Memory B cell (primary cell): Measurements from ENCODE around the gene RUNX2.
"Not testable (repeated sequence)": the region's sequence is repeated elsewhere in the genome, so short reads cannot be mapped to it uniquely, and the experiment has no call there.

Experiments
- ATAC-seq: fragments of 150-1000 bp; cut with Tn5 transposase; 2 replicates; pipeline ENCODE4 v1.10.0; 2021; ENCODE audit warnings: low read depth, mild to moderate bottlenecking, moderate library complexity
- DNase-seq, 2 donors: peaks; one replicate each; pipeline ENCODE4 v3.0.0; 2022; ENCODE audit warnings: low spot score in 2 of 2
- H3K27ac Mint-ChIP-seq: one replicate; pipeline ENCODE4 v1.8.0; 2022; ENCODE audit warnings: mild to moderate bottlenecking, moderate library complexity, mixed read lengths
- H3K27me3 Mint-ChIP-seq: one replicate; pipeline ENCODE4 v1.8.0; 2022; ENCODE audit warnings: mixed read lengths
- H3K36me3 Mint-ChIP-seq: one replicate; pipeline ENCODE4 v1.8.0; 2022; ENCODE audit warnings: mild to moderate bottlenecking, mixed read lengths
- H3K4me1 Mint-ChIP-seq: one replicate; pipeline ENCODE4 v1.8.0; 2022; ENCODE audit warnings: mixed read lengths
- H3K4me3 Mint-ChIP-seq: one replicate; pipeline ENCODE4 v1.8.0; 2022; ENCODE audit warnings: mild to moderate bottlenecking, moderate library complexity, mixed read lengths
- H3K9me3 Mint-ChIP-seq: one replicate; pipeline ENCODE4 v1.8.0; 2022; ENCODE audit warnings: mixed read lengths

The RUNX2 gene

DNA sequence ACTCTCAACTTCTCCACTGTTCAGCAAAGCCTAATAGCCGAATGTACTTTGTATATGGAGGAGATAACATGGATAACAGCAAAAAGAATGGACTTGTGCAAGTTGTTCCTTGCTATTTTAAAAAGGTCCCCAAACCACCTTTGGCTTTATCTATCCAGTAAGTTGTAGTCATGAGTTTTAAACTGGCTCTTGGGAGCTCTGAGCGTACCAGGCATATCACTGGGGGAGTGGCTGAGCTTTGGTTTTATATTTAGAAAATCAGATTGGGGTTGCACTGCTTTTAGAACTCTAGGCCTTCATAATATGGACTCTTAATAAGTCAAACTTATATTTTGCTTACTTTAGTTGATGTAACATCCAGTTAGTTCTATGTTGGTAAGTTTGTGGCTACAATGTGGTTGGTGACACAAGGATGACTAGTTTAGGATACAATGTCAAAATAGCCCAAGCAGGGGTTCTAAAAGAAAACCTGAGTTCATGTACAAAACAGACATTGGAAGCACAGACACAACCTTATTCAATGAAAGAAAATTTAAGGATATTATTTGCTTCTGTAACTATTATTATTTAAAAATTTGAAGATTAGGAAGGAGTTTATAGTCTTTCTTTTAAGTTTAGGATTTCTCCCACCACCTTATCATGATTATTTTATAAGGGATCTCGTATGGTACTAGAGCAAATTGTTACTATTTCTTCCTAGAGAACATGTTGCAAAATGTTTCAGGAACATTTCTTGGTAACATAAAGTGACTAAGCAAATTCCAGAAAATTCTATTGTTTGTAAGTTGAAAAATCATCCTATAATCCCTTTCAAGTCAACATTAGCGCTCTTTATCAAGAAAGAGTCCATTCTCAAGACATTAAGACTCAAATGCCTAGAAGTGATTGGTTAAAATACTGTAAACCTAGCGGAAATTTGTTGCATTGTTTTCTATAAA lies 215.4 kb downstream of the RUNX2 start:
- H3K27ac Mint-ChIP-seq = no peak overlapping the region
- H3K36me3 Mint-ChIP-seq = no peaks in the 10 kb centered on the region
- ATAC-seq (no peak), DNase-seq (no peak)
- H3K4me1 Mint-ChIP-seq = peaks cover 6% of the 10 kb centered on the region
- H3K9me3 Mint-ChIP-seq = no peaks in the 10 kb centered on the region
- no peak overlapping the region for H3K4me3 Mint-ChIP-seq
- peaks cover 1% of the 10 kb centered on the region for H3K27me3 Mint-ChIP-seq

DNA sequence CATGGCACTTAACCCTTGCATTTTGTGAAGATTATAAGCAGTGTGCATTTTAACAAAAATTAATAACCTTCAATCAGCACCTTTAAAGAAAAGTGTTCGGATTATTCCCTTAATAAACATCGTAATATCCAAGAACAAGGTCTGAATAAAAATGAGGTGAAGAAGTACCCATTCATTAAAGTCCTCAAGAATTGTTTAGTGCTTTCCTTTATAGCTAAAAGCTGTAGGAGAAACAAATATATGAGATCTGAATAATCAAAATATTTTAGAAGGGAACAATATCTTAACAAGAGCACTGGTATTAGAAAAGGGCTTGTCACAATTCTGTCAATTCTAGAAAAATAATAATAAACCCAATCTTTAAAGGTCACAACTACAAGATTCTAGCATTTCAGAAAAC lies 217.3 kb downstream of the RUNX2 start:
- DNase-seq = no peak
- ATAC-seq = no peak
- Mint-ChIP-seq H3K36me3 (no peaks in the 10 kb centered on the region), H3K9me3 (no peaks in the 10 kb centered on the region), H3K27me3 (peaks cover 1% of the 10 kb centered on the region), H3K4me1 (peaks cover 13% of the 10 kb centered on the region), H3K27ac (no peak overlapping the region), H3K4me3 (no peak overlapping the region)

DNA sequence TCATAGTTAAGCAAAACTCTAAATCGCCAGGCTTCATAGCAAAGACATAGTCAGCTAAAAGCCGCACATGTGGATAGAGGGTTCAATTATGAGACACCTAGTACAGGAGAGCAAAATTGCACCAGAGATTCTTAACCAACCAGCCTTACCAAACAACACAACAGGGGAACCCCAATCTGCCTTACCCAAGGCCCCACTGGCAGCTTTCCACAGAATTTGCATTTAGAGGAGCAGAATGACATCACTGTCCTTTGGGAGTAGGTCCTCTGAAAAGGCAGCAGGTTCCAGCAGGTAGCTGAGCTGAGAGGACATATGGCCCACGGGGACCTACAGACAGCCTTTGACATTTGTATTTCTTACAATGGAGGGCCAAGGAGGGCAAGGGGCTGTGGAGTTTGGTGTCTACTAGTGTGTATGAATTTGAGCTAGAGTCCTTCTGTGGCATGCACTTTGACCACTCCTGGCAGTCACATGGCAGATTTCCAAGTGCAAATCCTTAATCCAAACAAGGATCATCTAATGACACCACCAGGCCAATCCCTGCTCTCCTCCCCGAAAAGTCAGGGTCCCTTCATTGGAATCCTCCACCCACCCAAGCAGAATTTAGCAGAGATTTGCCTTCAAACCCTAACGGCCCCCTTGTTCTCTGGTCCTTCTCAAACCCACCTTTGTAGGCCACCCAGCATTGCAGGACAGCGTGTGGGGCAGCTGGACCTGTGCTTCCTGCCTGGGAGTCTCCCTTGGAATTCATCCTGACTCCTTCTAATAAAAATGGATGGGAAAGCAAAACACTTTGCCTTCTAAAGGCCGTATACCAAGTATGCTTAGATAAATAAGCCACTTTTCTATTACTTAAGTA lies 220.8 kb downstream of the RUNX2 start:
- peak; percentile 99 for ATAC-seq
- no peak overlapping the region for H3K4me3 Mint-ChIP-seq
- peak overlapping the region; percentile 62 for H3K27ac Mint-ChIP-seq
- no peaks in the 10 kb centered on the region for H3K9me3 Mint-ChIP-seq
- peaks cover 15% of the 10 kb centered on the region for H3K4me1 Mint-ChIP-seq
- DNase-seq = peak in 1 of 2 donors; percentile 48
- H3K36me3 Mint-ChIP-seq = no peaks in the 10 kb centered on the region
- H3K27me3 Mint-ChIP-seq = peaks cover 7% of the 10 kb centered on the region

DNA sequence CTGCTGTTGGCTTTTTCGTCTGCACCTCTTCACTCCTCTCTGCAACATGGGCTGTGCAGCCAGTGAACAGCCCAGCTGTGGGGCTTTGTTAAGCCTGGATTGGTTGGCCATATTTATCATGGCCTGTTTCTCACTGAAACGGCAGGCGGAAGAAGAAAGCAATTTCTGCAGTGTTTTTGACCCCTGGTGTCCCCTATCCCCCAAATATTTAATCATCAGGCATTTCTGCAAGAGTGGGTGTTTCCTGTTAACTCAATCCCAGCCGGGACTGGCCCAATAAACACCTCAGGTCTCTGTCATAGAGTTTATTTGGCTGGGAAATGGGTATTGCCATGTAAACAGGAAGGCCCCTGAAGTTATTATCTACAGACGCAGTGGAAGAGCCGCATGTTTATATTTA lies 224.4 kb downstream of the RUNX2 start:
- no peak for DNase-seq
- no peak for ATAC-seq
- H3K4me1 Mint-ChIP-seq = peaks cover 18% of the 10 kb centered on the region
- H3K36me3 Mint-ChIP-seq = no peaks in the 10 kb centered on the region
- H3K4me3 Mint-ChIP-seq = no peak overlapping the region
- H3K9me3 Mint-ChIP-seq = no peaks in the 10 kb centered on the region
- H3K27ac Mint-ChIP-seq = no peak overlapping the region
- peaks cover 14% of the 10 kb centered on the region for H3K27me3 Mint-ChIP-seq

DNA sequence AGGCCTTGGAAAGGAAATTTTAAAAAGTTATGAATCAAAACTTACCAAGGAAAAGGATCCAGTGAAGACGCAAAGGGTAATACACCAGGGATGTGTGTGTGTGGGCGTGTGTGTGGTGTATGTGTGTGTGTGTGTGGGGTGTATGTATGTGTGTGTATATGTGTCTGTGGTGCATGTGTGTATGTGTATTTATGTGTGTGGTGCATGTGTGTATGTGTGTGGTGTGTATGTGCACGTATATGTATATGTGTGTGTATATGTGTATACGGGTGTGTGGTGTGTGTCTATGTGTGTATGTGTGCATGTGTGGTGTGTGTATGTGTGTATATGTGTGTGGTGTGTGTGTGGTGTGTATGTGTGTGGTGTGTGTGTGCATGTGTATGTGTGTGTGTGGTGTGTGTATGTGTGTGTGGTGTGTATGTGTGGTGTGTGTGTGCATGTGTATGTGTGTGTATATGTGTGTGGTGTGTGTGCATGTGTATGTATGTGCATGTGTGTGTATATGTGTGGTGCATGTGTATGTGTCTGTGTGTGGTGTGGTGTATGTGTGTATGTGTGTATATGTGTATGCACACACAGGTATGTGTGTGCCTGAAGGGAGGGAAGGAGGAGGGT lies 225.7 kb downstream of the RUNX2 start:
- Mint-ChIP-seq H3K4me1 (peaks cover 10% of the 10 kb centered on the region), H3K4me3 (no peak overlapping the region), H3K27ac (no peak overlapping the region), H3K27me3 (peaks cover 13% of the 10 kb centered on the region), H3K9me3 (no peaks in the 10 kb centered on the region), H3K36me3 (no peaks in the 10 kb centered on the region)
- ATAC-seq (no peak), DNase-seq (no peak)

DNA sequence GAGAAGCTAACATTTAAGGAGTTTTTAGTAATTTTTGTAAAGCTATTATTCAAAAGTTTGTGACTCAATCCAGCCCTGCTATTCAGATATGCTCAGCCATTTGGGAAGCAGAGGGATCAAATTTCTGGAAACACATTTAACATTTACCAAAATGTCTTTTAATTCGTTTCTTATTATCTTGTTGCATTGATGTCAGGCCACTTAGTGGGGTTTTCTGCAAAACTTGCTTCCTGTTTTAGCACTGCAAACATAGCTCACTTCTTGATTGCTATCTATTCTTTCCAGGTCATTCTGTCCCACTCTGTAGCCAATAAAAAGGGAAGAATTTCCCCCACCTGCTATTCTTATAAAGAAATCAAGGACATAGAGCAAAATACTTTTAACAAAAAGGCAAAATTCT lies 226.5 kb downstream of the RUNX2 start:
- DNase-seq (no peak), ATAC-seq (no peak)
- Mint-ChIP-seq H3K27ac (no peak overlapping the region), H3K27me3 (peaks cover 13% of the 10 kb centered on the region), H3K36me3 (no peaks in the 10 kb centered on the region), H3K4me3 (no peak overlapping the region), H3K4me1 (peaks cover 10% of the 10 kb centered on the region), H3K9me3 (no peaks in the 10 kb centered on the region)

DNA sequence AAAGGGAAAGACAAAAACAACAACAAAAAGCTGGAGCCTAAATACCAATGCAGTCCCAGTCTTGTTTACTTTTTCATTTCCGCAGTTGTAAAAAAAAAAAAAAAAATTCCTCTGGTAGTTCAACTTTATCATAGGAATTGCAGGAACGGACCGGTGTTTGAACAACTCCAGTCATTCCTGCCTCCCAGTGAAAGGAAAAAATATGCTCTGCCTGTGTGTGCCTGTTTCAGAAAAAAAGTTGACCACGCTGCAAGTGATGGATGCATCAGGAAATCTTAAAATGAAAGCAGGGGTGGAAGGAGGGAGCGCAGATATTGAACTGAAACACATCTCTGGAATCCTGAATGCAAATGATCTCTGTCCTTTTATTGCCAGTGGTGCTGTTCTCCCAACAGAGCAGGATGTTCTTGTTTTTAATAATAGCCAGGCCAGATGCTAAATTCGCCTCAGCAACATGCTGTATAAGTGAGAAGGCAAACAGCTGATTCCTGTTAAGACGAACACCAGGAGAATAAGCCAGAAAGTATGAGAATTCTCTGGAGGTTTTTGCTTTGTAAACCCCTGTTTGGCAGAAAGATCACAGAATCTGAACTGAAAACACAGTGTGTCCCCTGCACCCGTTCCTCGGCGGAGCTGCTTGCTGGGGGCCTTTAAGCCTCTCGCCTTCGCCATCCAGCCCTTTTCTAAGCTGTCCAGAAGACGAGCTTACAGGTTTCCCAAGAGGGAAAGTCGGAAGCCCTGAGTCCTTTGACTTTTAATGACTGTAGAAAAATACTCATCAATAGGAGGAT lies 228.0 kb downstream of the RUNX2 start:
- peaks cover 10% of the 10 kb centered on the region for H3K4me1 Mint-ChIP-seq
- no peaks in the 10 kb centered on the region for H3K9me3 Mint-ChIP-seq
- no peak overlapping the region for H3K27ac Mint-ChIP-seq
- DNase-seq (no peak), ATAC-seq (no peak)
- H3K36me3 Mint-ChIP-seq = no peaks in the 10 kb centered on the region
- H3K27me3 Mint-ChIP-seq = peaks cover 14% of the 10 kb centered on the region
- no peak overlapping the region for H3K4me3 Mint-ChIP-seq

DNA sequence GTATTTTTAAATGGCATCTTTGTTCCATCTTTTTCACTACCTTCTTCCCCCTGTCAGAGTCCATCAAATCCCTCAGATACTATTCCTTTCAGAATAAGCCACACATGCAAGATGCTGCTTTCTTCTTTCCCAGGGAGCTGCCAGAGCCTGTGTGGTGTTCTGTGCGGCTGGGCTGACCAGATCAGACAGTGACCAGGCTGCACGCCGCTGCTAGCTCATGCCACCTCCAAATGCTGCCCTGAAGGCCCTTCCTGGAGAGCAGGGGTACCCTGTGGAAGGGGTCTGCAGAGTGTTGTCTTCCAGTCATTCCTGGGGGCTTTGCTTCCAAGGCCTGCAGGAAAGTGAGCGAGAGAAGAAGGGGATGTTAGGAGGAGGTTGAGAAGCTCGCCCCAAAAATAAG lies 228.7 kb downstream of the RUNX2 start:
- Mint-ChIP-seq H3K27ac (no peak overlapping the region), H3K36me3 (no peaks in the 10 kb centered on the region), H3K4me3 (no peak overlapping the region), H3K9me3 (no peaks in the 10 kb centered on the region), H3K27me3 (peaks cover 14% of the 10 kb centered on the region), H3K4me1 (peaks cover 10% of the 10 kb centered on the region)
- no peak for DNase-seq
- ATAC-seq = no peak

DNA sequence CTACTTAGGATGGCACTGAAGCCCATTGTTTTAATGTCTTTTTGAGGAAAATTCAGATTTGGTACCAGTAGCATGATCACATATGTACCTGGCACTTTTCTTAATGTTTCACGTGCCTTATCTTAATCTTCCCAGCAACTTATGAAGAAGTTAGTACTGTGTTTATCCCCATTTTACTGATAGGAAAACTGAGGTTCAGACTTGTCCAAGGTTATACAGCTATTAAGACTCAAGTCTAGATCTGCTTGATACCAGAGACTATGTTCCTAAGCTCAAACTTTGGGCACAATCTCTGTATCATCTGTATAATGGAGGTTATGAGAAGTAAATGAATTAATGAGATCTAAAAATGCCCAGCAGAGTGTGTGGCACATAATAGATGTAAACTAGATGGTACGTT lies 229.3 kb downstream of the RUNX2 start:
- H3K27me3 Mint-ChIP-seq = peaks cover 12% of the 10 kb centered on the region
- no peak for ATAC-seq
- H3K27ac Mint-ChIP-seq = no peak overlapping the region
- H3K9me3 Mint-ChIP-seq = no peaks in the 10 kb centered on the region
- peaks cover 10% of the 10 kb centered on the region for H3K4me1 Mint-ChIP-seq
- no peak overlapping the region for H3K4me3 Mint-ChIP-seq
- H3K36me3 Mint-ChIP-seq = no peaks in the 10 kb centered on the region
- no peak for DNase-seq

DNA sequence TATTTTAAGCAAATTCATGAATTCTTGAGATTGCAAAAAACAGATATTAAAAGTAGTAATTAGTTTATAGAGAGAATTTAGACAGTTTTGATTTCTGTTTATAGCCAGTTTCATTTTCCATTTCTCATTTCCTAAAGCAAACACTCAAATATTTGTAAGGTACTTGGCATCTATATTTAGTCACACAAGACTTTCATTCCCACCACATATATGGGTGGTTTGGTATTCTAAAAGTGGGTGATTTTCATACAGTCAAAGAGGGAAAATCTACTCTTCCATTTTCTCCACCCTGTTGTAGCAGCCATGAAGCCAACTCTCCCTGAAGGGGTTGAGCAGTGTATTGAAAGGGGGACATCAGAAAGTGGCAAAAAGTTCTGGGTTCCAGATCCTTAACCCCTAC lies 230.7 kb downstream of the RUNX2 start:
- H3K27me3 Mint-ChIP-seq = peaks cover 9% of the 10 kb centered on the region
- DNase-seq (no peak), ATAC-seq (no peak)
- no peak overlapping the region for H3K27ac Mint-ChIP-seq
- no peaks in the 10 kb centered on the region for H3K9me3 Mint-ChIP-seq
- H3K36me3 Mint-ChIP-seq = no peaks in the 10 kb centered on the region
- H3K4me3 Mint-ChIP-seq = no peak overlapping the region
- peaks cover 8% of the 10 kb centered on the region for H3K4me1 Mint-ChIP-seq

DNA sequence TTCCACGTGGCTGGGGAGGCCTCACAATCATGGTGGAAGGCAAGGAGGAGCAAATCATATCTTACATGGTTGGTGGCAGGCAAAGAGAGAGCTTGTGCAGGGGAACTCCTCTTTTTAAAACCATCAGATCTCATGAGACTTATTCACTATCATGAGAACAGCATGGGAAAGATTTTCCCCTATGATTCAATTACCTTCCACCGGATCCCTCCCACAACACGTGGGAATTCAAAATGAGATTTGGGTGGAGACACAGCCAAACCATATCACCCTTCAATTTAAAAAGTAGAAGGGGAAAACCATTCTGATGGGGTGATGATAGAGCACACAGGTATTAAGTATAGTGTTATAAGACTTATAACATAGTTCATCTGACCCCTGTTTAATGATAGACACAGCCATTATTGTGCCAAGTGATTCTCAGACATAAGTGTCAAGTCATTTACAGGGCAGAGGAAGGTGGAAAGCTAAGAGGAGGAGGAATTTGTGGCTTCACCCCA lies 232.2 kb downstream of the RUNX2 start:
- H3K27me3 Mint-ChIP-seq, H3K4me1 Mint-ChIP-seq, ATAC-seq, H3K9me3 Mint-ChIP-seq, H3K36me3 Mint-ChIP-seq, H3K4me3 Mint-ChIP-seq, DNase-seq, H3K27ac Mint-ChIP-seq: not testable (repeated sequence)

DNA sequence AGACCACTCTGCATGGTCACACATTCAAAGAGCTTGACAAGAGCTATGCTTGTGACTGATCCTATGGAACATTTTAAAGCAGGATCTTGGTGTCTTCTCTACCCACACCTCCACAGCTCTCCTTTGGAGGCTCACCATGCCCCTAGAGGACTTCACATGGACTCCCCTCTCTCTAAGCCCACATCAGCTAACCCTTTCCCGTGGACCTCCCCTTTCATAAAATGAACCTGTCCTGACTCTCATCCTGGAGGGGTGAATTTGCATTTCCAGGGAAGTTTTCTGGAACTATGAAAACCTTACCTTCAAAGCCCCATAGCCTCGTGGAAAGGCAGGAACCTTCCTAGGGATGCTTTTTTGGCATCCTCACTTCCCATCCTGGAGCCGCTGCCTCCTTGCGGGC lies 234.0 kb downstream of the RUNX2 start:
- peaks cover 4% of the 10 kb centered on the region for H3K4me1 Mint-ChIP-seq
- peaks cover 6% of the 10 kb centered on the region for H3K27me3 Mint-ChIP-seq
- no peaks in the 10 kb centered on the region for H3K9me3 Mint-ChIP-seq
- H3K36me3 Mint-ChIP-seq = no peaks in the 10 kb centered on the region
- H3K27ac Mint-ChIP-seq = no peak overlapping the region
- DNase-seq (no peak), ATAC-seq (no peak)
- no peak overlapping the region for H3K4me3 Mint-ChIP-seq

DNA sequence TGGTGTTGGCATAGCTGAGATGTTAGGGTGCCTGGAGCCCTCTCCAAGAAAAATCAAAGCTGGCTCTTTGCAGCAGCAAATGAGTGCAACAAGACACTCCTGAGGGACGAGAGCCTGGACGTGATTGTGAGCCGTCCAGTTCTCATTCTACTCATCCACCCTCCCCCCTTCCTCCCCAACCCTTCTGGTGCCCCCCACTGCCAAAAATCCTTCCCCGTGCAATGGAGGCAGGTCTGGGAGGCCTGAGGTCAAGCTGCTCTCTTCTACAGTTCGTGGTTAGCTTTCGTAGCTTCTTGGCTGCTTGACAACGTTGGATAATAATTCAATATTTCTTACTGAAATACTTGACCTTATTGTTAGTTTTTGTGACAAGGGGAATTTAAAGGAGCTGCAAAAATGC lies 234.9 kb downstream of the RUNX2 start:
- Mint-ChIP-seq H3K36me3 (no peaks in the 10 kb centered on the region), H3K27me3 (peaks cover 3% of the 10 kb centered on the region), H3K4me3 (no peak overlapping the region), H3K9me3 (no peaks in the 10 kb centered on the region), H3K27ac (no peak overlapping the region), H3K4me1 (peaks cover 4% of the 10 kb centered on the region)
- no peak for ATAC-seq
- DNase-seq = no peak
